Measurements from ENCODE around the gene TNFAIP8. TPM values are rescaled to one million over a fixed set of nuclear protein-coding genes. Genes with fewer than 3 reads are reported as not detected.

TNFAIP8 gene
- total and polyA plus RNA-seq, 5 donors from 2014 or later: 120 to 244 (median 196) TPM

GRCh38 chr5:119343052-119343451, 12.8 kb upstream of the TNFAIP8 start:
- no peaks in the 10 kb centered on the region for H3K9me3 ChIP-seq (ENCODE audit: control insufficient read depth in 2 of 2, low read length in 2 of 2)
- peaks cover 99% of the 10 kb centered on the region for H3K4me1 ChIP-seq (ENCODE audit: control insufficient read depth, insufficient read depth, low read length, poor library complexity, severe bottlenecking)
- no peaks in the 10 kb centered on the region for H3K27me3 ChIP-seq (ENCODE audit: control insufficient read depth, insufficient read depth, low read length)
- no peaks in the 10 kb centered on the region for H3K9me3 Mint-ChIP-seq
- peak overlapping the region; percentile 85 for H3K27ac ChIP-seq (ENCODE audit: insufficient read depth, low read length, poor library complexity, severe bottlenecking)
- peaks cover 2% of the 10 kb centered on the region for H3K36me3 ChIP-seq (ENCODE audit: control insufficient read depth, insufficient read depth, low read length)
- DNase-seq: no peak
- peak overlapping the region; percentile 88 for H3K4me3 ChIP-seq (ENCODE audit: low read depth, low read length)
- peak overlapping the region; percentile 85 to 92 (median 91) for H3K4me3 Mint-ChIP-seq
- peaks cover 49 to 96% (median 86%) of the 10 kb centered on the region in 4 donors for H3K4me1 Mint-ChIP-seq
- no peak for ATAC-seq (ENCODE audit: low read depth in 2 of 2)
- H3K36me3 Mint-ChIP-seq: peaks cover 14% of the 10 kb centered on the region
- H3K27me3 Mint-ChIP-seq: no peaks in the 10 kb centered on the region
- H3K27ac Mint-ChIP-seq: peak overlapping the region; percentile 90 to 96 (median 93)

GRCh38 chr5:119343766-119344165, 12.1 kb upstream of the TNFAIP8 start:
- Histone ChIP-seq H3K27ac (ENCODE audit: insufficient read depth, low read length, poor library complexity, severe bottlenecking) (peak overlapping the region; percentile 85), H3K27me3 (ENCODE audit: control insufficient read depth, insufficient read depth, low read length) (no peaks in the 10 kb centered on the region), H3K4me3 (ENCODE audit: low read depth, low read length) (peak overlapping the region; percentile 88), H3K9me3 (ENCODE audit: control insufficient read depth in 2 of 2, low read length in 2 of 2) (no peaks in the 10 kb centered on the region), H3K4me1 (ENCODE audit: control insufficient read depth, insufficient read depth, low read length, poor library complexity, severe bottlenecking) (peaks cover 92% of the 10 kb centered on the region), H3K36me3 (ENCODE audit: control insufficient read depth, insufficient read depth, low read length) (peaks cover 2% of the 10 kb centered on the region)
- Mint-ChIP-seq H3K4me1 (peaks cover 49 to 96% (median 85%) of the 10 kb centered on the region in 4 donors), H3K36me3 (peaks cover 19% of the 10 kb centered on the region), H3K27ac (peak overlapping the region; percentile 80 to 92 (median 90)), H3K27me3 (no peaks in the 10 kb centered on the region), H3K4me3 (peak overlapping the region; percentile 8 to 92 (median 50)), H3K9me3 (no peaks in the 10 kb centered on the region)
- peak; percentile 37 to 39 for ATAC-seq (ENCODE audit: low read depth in 2 of 2)
- DNase-seq: peak in 1 of 3 donors; percentile 76

- H3K27me3 ChIP-seq (ENCODE audit: control insufficient read depth, insufficient read depth, low read length): no peaks in the 10 kb centered on the region
- ATAC-seq (ENCODE audit: low read depth in 2 of 2) (no peak), DNase-seq (no peak)
- H3K36me3 ChIP-seq (ENCODE audit: control insufficient read depth, insufficient read depth, low read length): peaks cover 2% of the 10 kb centered on the region
- peaks cover 88% of the 10 kb centered on the region for H3K4me1 ChIP-seq (ENCODE audit: control insufficient read depth, insufficient read depth, low read length, poor library complexity, severe bottlenecking)
- H3K9me3 Mint-ChIP-seq: no peaks in the 10 kb centered on the region
- peak overlapping the region; percentile 8 to 92 (median 50) for H3K4me3 Mint-ChIP-seq
- H3K27ac Mint-ChIP-seq: peak overlapping the region; percentile 80 to 92 (median 90)
- H3K4me3 ChIP-seq (ENCODE audit: low read depth, low read length): peak overlapping the region; percentile 88
- H3K27ac ChIP-seq (ENCODE audit: insufficient read depth, low read length, poor library complexity, severe bottlenecking): peak overlapping the region; percentile 85
- H3K4me1 Mint-ChIP-seq: peaks cover 52 to 96% (median 87%) of the 10 kb centered on the region in 4 donors
- no peaks in the 10 kb centered on the region for H3K27me3 Mint-ChIP-seq
- no peaks in the 10 kb centered on the region for H3K9me3 ChIP-seq (ENCODE audit: control insufficient read depth in 2 of 2, low read length in 2 of 2)
- H3K36me3 Mint-ChIP-seq: peaks cover 23% of the 10 kb centered on the region
Observed at GRCh38 chr5:119344231-119344630, 11.6 kb upstream of the TNFAIP8 start.

GRCh38 chr5:119345861-119346260, 10.0 kb upstream of the TNFAIP8 start:
- H3K36me3 ChIP-seq (ENCODE audit: control insufficient read depth, insufficient read depth, low read length): peaks cover 2% of the 10 kb centered on the region
- no peaks in the 10 kb centered on the region for H3K27me3 ChIP-seq (ENCODE audit: control insufficient read depth, insufficient read depth, low read length)
- H3K9me3 ChIP-seq (ENCODE audit: control insufficient read depth in 2 of 2, low read length in 2 of 2): no peaks in the 10 kb centered on the region
- H3K4me3 Mint-ChIP-seq: peak overlapping the region in 3 of 4 donors; percentile 62 to 76 (median 75)
- H3K9me3 Mint-ChIP-seq: no peaks in the 10 kb centered on the region
- H3K4me1 Mint-ChIP-seq: peaks cover 47 to 96% (median 89%) of the 10 kb centered on the region in 4 donors
- DNase-seq: no peak
- no peak for ATAC-seq (ENCODE audit: low read depth in 2 of 2)
- H3K4me1 ChIP-seq (ENCODE audit: control insufficient read depth, insufficient read depth, low read length, poor library complexity, severe bottlenecking): peaks cover 84% of the 10 kb centered on the region
- H3K27ac Mint-ChIP-seq: peak overlapping the region; percentile 9 to 85 (median 69)
- H3K27ac ChIP-seq (ENCODE audit: insufficient read depth, low read length, poor library complexity, severe bottlenecking): peak overlapping the region; percentile 85
- no peaks in the 10 kb centered on the region for H3K27me3 Mint-ChIP-seq
- H3K4me3 ChIP-seq (ENCODE audit: low read depth, low read length): peak overlapping the region; percentile 66
- H3K36me3 Mint-ChIP-seq: peaks cover 23% of the 10 kb centered on the region

- Mint-ChIP-seq H3K36me3 (peaks cover 23% of the 10 kb centered on the region), H3K4me1 (peaks cover 42 to 96% (median 85%) of the 10 kb centered on the region in 4 donors), H3K4me3 (peak overlapping the region in 3 of 4 donors; percentile 66 to 76 (median 75)), H3K27me3 (no peaks in the 10 kb centered on the region), H3K9me3 (no peaks in the 10 kb centered on the region), H3K27ac (peak overlapping the region; percentile 9 to 85 (median 85))
- peaks cover 83% of the 10 kb centered on the region for H3K4me1 ChIP-seq (ENCODE audit: control insufficient read depth, insufficient read depth, low read length, poor library complexity, severe bottlenecking)
- DNase-seq: no peak
- H3K9me3 ChIP-seq (ENCODE audit: control insufficient read depth in 2 of 2, low read length in 2 of 2): no peaks in the 10 kb centered on the region
- peak overlapping the region; percentile 66 for H3K4me3 ChIP-seq (ENCODE audit: low read depth, low read length)
- peak overlapping the region; percentile 27 for H3K27ac ChIP-seq (ENCODE audit: insufficient read depth, low read length, poor library complexity, severe bottlenecking)
- ATAC-seq (ENCODE audit: low read depth in 2 of 2): no peak
- peaks cover 2% of the 10 kb centered on the region for H3K36me3 ChIP-seq (ENCODE audit: control insufficient read depth, insufficient read depth, low read length)
- H3K27me3 ChIP-seq (ENCODE audit: control insufficient read depth, insufficient read depth, low read length): no peaks in the 10 kb centered on the region
Observed at GRCh38 chr5:119346394-119346793, 9.4 kb upstream of the TNFAIP8 start.

- H3K9me3 Mint-ChIP-seq: no peaks in the 10 kb centered on the region
- Histone ChIP-seq H3K4me3 (ENCODE audit: low read depth, low read length) (no peak overlapping the region), H3K27me3 (ENCODE audit: control insufficient read depth, insufficient read depth, low read length) (no peaks in the 10 kb centered on the region), H3K9me3 (ENCODE audit: control insufficient read depth in 2 of 2, low read length in 2 of 2) (no peaks in the 10 kb centered on the region), H3K27ac (ENCODE audit: insufficient read depth, low read length, poor library complexity, severe bottlenecking) (peak overlapping the region; percentile 24), H3K36me3 (ENCODE audit: control insufficient read depth, insufficient read depth, low read length) (peaks cover 2% of the 10 kb centered on the region), H3K4me1 (ENCODE audit: control insufficient read depth, insufficient read depth, low read length, poor library complexity, severe bottlenecking) (peaks cover 83% of the 10 kb centered on the region)
- H3K4me1 Mint-ChIP-seq: peaks cover 32 to 95% (median 81%) of the 10 kb centered on the region in 4 donors
- peak overlapping the region in 2 of 3 donors; percentile 52 to 80 for H3K27ac Mint-ChIP-seq
- ATAC-seq (ENCODE audit: low read depth in 2 of 2) (no peak), DNase-seq (no peak)
- H3K27me3 Mint-ChIP-seq: no peaks in the 10 kb centered on the region
- H3K36me3 Mint-ChIP-seq: peaks cover 26% of the 10 kb centered on the region
- H3K4me3 Mint-ChIP-seq: peak overlapping the region in 3 of 4 donors; percentile 41 to 66 (median 53)
Observed at GRCh38 chr5:119347574-119347973, 8.2 kb upstream of the TNFAIP8 start.

GRCh38 chr5:119347991-119348390, 7.8 kb upstream of the TNFAIP8 start:
- Mint-ChIP-seq H3K27me3 (no peaks in the 10 kb centered on the region), H3K4me3 (peak overlapping the region in 2 of 4 donors; percentile 11 to 66), H3K36me3 (peaks cover 27% of the 10 kb centered on the region), H3K4me1 (peaks cover 34 to 95% (median 81%) of the 10 kb centered on the region in 4 donors), H3K27ac (peak overlapping the region; percentile 72 to 83 (median 80)), H3K9me3 (no peaks in the 10 kb centered on the region)
- Histone ChIP-seq H3K4me3 (ENCODE audit: low read depth, low read length) (no peak overlapping the region), H3K36me3 (ENCODE audit: control insufficient read depth, insufficient read depth, low read length) (peaks cover 2% of the 10 kb centered on the region), H3K27me3 (ENCODE audit: control insufficient read depth, insufficient read depth, low read length) (no peaks in the 10 kb centered on the region), H3K9me3 (ENCODE audit: control insufficient read depth in 2 of 2, low read length in 2 of 2) (no peaks in the 10 kb centered on the region), H3K27ac (ENCODE audit: insufficient read depth, low read length, poor library complexity, severe bottlenecking) (no peak overlapping the region), H3K4me1 (ENCODE audit: control insufficient read depth, insufficient read depth, low read length, poor library complexity, severe bottlenecking) (peaks cover 83% of the 10 kb centered on the region)
- DNase-seq: no peak
- ATAC-seq (ENCODE audit: low read depth in 2 of 2): no peak

GRCh38 chr5:119353213-119353612, 2.6 kb upstream of the TNFAIP8 start:
- Mint-ChIP-seq H3K4me3 (peak overlapping the region; percentile 71 to 94 (median 83)), H3K9me3 (no peaks in the 10 kb centered on the region), H3K4me1 (peaks cover 29 to 95% (median 78%) of the 10 kb centered on the region in 4 donors), H3K36me3 (peaks cover 18% of the 10 kb centered on the region), H3K27ac (peak overlapping the region; percentile 80 to 97 (median 93)), H3K27me3 (no peaks in the 10 kb centered on the region)
- Histone ChIP-seq H3K27me3 (ENCODE audit: control insufficient read depth, insufficient read depth, low read length) (no peaks in the 10 kb centered on the region), H3K4me3 (ENCODE audit: low read depth, low read length) (peak overlapping the region; percentile 87), H3K36me3 (ENCODE audit: control insufficient read depth, insufficient read depth, low read length) (no peaks in the 10 kb centered on the region), H3K27ac (ENCODE audit: insufficient read depth, low read length, poor library complexity, severe bottlenecking) (peak overlapping the region; percentile 75), H3K9me3 (ENCODE audit: control insufficient read depth in 2 of 2, low read length in 2 of 2) (no peaks in the 10 kb centered on the region), H3K4me1 (ENCODE audit: control insufficient read depth, insufficient read depth, low read length, poor library complexity, severe bottlenecking) (peaks cover 82% of the 10 kb centered on the region)
- ATAC-seq (ENCODE audit: low read depth in 2 of 2) (no peak), DNase-seq (no peak)
